Skeletal muscle cell (primary cell): ENCODE results near the gene MEX3C.

Experiments
- DNase-seq: peaks from one replicate; pipeline ENCODE4 v3.0.0-alpha.2; 2010; ENCODE audit warnings: low read depth
- H3K4me3 ChIP-seq: 2 replicates; pipeline ENCODE4 v1.5.1; 2011; ENCODE audit warnings: low read depth, mild to moderate bottlenecking, control low read depth, low read length, moderate library complexity

The MEX3C gene

DNA sequence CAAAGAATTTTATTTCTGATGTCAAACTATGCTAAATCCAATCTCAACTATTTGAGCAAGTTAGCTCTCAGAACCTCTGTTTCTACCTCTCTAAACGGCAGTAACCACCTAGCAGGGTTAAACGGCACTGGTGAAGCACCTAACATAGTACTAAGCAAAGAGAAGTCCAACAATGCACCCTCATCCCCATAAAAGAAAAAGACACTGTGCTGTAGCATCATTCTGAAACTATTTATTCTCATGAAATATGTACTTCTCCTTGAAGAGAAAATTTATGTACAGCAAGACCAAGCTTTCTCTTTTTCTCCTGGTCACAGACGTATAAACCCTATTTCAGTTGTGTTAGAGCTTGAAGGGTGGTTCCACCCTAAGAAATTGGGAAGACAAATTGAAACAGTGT is 4.8 kb downstream of the MEX3C start:
- no peak for DNase-seq
- no peak overlapping the region for H3K4me3 ChIP-seq

DNA sequence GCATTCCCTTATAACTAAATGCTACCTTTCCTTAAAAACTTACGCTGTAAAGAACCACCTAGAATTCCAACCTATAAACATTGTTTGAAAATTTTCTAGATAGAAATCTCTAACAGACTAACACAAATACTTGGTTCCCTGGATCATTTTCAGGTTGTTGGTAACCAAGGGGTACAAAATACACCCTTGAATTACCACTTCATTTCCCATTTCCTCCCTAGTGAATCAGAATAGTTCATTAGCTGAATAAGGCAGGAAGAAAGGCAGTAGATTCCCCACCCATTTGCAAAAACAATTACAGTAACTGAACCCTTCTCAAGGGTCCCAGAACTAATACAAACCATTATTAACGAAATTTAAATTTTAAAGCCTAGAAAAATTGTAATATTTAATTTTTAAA is 5.5 kb downstream of the MEX3C start:
- no peak overlapping the region for H3K4me3 ChIP-seq
- DNase-seq, result no peak

DNA sequence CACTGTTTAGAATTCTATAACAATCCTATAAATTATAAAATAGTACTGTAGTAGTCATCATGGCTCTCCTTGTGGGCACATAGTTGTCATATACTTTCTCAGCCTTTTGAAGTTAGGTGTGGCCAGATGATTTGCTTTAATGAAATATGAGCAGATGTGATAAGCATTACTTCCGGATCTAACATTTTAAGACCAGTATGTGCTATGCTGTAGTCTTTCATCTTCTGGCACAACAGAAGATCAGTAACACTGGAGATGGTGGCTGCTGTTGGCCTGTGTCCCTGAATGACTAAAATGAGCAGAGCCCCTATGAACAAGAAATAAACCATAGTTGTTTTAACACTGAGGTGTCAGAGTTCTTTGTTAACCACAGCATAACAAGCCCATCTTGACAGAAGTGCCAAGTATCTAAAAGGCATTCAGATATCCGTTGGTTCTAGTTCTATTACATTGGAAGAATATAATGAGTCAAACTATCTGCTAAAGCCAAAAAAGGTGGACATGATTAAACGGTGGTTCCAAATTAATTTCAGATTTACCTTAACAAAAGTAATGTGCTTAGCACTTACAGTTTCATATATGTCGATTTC is 6.3 kb downstream of the MEX3C start:
- H3K4me3 ChIP-seq, result no peak overlapping the region
- no peak for DNase-seq

DNA sequence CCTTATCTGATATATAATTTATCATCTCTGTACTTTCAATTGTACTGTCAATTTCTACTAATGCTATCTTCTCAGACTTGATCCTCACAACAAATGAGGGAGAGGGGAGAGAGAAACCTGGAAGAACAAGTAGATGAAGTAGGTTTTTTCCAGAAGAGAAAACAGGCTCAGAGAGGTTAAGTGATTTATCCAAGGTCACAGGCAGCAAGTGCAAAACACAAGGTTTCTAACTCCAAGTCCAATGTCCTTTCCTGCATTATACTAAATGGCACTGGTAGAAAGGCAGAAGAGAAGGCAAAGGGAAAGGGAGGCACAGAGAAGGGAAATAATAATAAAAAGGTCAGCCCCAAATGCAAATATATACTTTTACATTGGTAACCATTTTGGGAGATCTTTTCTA is 7.5 kb downstream of the MEX3C start:
- DNase-seq, result no peak
- no peak overlapping the region for H3K4me3 ChIP-seq

DNA sequence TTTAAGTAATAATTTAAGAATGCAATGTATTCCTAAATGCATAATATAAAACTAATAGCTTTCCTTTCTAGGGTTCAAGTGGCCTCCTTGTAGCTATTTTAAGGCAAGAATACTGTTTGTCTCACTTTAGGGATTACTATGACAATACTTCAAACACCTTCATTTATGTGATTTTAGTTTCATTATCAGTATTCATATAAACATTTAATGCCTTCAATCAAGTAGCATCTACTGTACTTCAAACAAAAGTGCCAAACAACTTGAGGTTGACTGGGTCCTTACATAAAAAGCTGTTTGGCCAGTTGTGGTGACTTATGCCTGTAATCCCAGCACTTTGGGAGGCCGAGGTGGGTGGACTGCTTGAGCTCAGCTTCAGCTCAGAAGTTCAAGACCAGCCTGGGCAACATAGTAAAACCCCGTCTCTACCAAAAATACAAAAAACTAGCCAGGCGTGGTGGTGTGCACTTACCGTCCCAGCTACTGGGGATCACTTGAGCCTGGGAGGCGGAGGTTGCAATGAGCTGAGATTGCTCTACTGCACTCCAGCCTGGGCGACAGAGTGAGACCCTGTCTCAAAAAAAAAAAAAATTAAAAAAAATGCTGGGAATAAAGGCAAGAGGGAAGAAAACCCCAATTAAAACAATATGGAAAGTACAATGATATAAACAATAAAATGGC is 9.3 kb downstream of the MEX3C start:
- no peak for DNase-seq

DNA sequence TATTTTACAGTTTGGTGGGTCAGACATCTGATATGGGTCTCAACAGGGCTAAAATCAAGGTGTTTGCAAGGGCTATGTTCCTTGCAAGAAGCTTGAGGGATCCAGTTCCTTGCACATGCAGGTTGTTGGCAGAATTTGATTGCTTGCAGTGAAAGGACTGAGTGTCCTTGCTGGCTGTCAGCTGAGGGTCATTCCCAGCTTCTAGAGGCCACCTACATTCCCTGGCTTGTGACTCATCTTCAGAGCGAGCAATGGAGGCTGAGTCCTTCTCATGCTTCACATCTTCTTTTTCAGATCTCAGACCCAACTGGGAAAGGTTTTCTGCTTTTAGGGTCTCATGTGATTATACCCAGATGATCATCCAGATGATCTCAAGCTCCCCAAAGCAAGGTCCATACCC is 12.4 kb downstream of the MEX3C start:
- H3K4me3 ChIP-seq, result no peak overlapping the region

More for the DNA sequence above, 9.3 kb downstream of the MEX3C start:
- no peak overlapping the region for H3K4me3 ChIP-seq

DNA sequence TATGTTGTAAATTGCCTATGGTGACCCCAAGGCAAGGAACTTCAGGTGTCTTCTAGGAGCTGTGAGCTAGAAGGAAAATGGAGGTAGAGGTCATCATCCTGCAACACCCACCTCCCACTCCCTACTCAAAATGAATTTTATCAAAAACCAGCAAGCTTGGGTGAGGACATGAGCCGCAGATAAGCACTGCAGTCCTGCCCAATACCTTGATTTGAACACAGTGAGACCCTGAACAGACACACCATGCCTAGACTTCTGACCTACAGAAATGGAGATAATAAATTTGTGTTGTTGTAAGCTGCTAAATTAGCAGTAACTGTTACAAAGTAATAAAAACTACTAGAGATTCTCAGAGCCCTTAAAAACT is 13.4 kb downstream of the MEX3C start:
- DNase-seq, result no peak
- H3K4me3 ChIP-seq, result no peak overlapping the region

More for the DNA sequence above, 12.4 kb downstream of the MEX3C start:
- no peak for DNase-seq

DNA sequence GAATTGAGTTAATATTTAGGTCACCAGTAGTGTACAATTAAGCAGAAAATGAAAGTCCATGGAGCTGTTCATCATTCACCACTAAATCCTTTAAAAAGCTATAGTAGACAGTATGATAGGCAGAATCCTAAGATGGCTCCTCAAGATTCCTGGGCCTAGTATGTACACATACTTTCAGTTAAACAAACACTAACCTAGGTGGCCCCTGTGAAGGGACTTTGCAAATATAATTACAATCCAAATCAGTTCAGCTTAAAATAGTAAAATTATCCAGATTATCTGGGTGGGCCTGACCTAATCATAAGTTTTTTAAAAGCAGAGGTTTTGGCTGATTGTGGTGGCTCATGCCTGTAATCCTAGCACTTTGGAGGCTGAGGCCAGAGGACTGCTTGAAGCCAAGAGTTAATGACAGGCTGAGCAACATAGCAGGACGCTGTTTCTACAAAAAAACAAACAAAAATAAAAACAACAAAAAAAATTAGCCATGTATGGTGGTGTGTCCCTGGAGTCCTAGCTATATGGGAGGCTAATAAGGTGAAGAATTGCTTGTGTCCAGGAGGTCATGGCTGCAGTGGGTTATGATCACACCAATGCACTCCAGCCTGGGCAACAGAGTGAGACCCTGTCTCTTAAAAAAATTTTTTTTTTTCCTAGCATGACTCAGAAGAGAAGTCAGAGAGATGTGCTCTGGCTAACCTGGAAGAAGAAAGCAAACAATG is 13.9 kb downstream of the MEX3C start:
- DNase-seq, result no peak
- H3K4me3 ChIP-seq, result no peak overlapping the region

DNA sequence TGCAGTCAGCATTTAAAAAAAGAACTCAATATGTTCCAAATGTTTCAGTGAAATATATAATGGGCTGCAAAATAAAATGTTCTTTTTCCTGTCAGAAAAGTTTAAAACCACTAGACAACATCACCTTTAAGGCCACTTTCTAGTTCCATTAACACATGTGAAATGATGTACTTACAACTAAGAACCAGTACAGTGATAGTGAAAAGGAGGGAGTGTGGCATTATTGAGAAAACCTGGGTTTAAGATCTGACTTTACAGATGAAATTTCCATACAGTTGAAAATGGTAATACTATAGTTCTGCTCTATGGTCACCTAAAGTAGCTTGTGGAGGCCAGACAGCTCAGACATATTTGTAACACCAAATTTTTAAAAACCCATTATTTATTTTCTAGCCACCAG is 14.7 kb downstream of the MEX3C start:
- DNase-seq, result no peak
- H3K4me3 ChIP-seq, result no peak overlapping the region

DNA sequence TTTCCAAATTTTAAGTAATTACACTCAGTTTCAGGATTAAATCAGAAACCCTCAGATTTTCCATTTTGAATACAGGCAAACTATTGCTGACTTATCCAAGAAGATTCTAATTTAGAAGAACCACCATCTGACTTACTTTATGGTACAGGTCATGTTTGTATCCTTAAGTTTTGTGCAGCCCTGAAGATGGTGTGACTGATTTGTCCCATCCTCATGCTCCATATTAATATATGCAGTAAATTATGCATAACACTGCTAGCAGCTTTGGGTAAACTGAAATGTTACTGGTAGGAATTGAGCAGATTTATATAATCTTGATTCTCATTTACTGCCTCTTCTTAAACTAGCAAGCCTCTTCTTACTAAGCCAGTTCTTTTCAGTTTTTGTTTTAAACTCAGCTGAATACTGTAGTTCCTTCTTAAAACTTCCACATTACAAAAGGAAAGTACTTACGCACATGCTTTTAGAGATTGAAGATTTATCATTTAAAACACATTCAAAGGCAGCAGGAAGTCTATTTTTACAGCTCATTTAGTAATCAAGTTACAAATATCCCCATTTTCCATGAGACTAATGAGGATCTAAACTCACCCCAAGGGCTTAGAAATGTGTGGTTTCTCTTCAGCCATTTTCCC is 25.7 kb downstream of the MEX3C start:
- no peak overlapping the region for H3K4me3 ChIP-seq
- DNase-seq, result no peak

DNA sequence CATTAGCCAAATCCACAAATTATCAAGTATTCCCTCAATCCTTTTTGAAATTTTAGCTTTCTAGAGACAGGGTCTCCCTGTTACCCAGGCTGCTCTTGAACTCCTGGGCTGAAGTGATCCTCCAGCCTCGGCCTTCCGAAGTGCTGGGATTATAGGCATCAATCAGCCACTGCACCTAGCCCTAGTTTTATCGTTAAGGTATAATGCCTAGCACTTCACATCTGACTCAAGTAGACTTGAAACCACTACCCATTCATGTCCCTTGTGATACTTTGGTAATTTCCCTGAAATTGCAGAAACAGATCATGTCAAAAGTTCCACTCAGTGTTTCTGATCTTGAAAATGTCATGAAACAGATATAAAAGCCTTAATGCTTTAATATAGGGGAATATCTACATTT is 26.3 kb downstream of the MEX3C start:
- no peak overlapping the region for H3K4me3 ChIP-seq
- DNase-seq, result no peak

DNA sequence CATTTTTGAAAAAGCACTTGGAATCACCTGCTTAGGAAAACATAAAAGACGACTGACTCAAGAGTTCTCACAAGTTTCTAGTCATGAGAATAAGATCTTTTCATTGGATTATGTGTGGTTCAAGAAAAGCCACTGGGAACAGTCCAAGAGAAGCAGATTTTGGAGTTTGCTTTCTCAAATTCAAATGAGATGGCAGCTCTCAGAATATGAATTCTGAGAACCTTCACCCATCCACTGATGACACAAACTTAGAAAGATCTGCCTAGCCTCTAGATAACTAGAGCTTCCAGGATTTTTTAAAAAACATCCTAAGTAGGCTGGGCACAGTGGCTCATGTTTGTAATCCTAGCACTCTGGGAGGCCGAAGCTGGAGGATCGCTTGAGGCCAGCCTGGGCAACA is 26.8 kb downstream of the MEX3C start:
- no peak overlapping the region for H3K4me3 ChIP-seq
- DNase-seq, result no peak

DNA sequence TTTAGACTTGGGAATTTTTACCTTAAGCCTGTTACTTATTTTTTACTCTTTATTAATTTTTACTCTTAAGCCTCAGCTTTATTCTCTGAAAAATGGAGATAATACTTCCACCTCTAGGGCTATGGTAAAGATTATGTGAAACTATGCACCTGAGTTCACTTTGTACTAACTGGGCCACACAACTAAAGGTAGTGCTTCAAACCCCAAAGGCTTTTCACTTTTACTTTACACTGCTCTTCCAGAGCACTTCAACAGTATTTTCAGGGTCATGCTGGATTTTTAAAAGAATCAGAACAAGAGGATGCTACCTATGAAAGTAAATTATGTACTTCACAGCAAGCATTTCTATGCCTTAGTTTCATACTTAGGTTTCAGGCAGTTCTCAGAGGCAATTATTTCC is 27.8 kb downstream of the MEX3C start:
- no peak overlapping the region for H3K4me3 ChIP-seq
- no peak for DNase-seq

DNA sequence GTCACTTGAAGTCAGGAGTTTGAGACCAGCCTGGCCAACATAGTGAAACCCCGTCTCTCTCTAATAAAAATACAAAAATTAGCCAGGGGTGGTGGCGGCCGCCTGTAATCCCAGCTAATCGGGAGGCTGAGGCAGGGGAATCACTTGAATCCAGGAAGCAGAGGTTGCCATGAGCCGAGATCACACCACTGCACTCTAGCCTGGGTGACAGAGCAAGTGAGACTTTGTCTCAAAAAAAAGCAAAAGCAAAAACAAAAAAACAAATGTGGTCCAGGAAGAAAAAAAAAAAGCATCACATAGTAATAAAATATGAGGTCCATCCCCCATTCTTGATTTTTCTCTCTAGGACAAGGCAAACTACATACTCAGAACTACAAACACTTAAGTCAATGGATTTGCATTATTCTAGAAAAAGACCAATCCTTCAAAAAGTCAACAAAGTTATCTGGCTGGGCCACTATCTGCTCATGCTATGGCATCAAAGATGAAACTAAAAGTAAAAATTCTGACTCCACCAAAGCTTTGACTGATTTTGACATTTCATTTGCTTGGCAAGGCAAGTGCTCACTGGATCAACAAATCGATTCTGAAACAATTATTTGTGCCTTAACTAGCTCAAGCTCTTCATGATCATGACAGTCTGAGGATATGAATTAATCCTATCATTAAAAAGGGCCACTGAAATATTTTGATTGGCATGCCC is 28.4 kb downstream of the MEX3C start:
- DNase-seq, result no peak
- no peak overlapping the region for H3K4me3 ChIP-seq

DNA sequence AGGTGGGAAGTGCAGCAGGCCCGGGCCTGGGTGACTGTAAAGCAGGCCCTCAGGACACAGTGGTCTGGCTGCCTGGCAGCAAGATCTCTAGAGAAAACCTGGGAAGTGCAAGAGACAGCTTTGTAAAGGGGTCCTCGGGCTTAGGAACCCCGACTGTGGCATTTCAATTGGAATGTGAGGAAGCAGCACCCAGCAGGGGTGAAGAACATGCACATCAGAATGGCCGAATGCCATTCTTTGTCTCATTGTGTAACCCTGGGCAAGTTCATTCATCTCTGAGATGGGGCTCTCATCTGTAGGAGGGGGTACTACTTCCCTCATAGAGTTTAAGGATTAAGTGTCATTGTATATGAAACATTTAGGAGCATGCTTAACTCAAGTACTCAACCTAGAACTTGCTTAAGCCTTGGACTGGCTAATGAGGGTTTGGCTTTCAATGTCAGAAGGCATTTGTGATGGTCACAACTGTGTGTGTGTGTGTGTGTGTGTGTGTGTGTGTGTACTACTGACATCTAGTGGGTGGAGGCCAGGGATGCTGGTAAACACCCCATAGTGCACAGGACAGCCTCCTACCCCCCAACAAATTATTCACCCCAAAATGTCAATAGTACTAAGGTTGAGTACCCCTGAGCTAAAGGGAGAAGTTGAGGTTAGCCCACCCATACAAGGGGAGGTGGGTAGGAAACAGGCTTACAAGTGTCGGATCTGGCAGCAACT is 29.3 kb downstream of the MEX3C start:
- DNase-seq, result no peak
- H3K4me3 ChIP-seq, result no peak overlapping the region

DNA sequence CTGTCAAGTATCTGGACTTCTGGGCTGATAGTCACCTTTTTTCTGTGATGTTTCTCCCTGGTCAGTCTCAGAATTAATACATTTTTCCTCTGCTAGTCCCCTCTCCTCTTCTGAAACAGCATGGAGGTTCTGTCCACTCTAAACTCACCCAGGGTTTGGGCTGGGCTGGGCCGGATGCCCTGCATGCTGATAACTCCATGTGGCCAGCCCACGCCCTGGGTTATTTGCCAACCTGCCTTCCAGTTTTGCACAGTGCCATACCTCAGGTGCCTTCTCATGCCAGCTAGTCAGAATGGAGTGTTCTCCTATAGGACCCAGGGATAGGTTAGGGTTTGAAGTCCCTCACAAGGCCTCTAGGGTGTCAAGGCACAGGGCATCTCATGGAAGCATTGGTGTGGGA is 32.2 kb downstream of the MEX3C start:
- DNase-seq, result no peak
- no peak overlapping the region for H3K4me3 ChIP-seq

DNA sequence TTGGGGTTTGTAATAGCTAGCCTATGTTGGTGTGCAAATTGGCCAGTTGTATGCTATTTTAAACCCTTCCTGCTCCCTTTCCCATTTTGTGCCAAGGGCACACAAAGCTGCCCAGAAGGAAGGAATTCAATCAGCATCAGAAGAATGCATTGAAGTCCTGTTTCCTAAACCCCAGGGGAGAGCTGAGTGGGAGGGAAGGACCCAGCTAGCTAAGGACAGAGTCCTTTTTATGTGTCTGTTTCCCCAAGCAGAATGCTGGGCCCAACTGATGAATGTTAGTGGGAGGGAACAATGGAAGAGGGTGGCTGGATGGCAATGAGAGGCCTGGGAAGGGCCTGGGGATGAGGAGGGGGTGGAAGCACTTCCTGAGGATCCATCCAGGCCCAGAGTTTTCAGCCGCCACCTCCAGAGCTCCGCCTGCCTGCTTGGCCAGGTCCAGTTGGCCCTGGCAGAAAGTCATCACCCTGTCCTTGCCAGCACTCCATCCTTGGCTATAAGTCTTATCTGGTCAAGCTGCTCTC is 32.7 kb downstream of the MEX3C start:
- no peak for DNase-seq
- no peak overlapping the region for H3K4me3 ChIP-seq

DNA sequence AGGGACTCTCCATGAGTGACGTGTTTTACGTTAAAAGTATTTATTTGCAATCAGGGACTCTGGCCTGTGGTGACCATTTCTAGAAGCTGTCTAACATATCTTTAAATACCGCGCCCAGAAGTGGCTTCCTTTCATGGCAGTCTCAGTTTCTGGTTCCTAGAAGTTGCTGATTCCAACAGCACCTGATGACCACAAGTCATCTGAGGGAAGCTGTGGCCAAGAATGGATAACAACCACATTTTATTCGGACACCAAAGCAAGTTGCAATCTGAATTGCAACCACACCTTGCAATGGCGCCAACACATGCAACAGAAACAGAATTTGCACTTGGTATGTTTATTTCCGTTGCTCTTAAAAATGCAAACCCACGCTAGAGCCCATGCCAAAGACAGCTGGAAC is 33.1 kb downstream of the MEX3C start:
- no peak overlapping the region for H3K4me3 ChIP-seq
- no peak for DNase-seq

DNA sequence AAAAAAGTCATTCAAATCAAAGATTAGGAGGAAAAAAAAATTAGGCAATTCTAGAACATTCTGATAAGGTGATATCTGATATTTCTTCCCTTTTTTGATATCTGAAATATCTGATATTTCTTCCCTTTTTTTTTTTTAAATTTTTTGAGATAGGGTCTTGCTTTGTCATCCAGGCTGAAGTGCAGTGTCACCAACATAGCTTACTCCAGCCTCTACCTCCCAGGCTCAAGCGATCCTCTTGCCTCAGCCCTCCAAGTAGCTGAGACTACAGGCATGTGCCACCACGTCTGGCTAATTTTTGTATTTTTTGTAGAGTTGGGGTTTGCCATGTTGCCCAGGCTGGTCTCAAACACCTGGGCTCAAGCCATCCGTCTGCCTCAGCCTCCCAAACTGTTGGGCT is 33.9 kb downstream of the MEX3C start:
- H3K4me3 ChIP-seq, result no peak overlapping the region
- no peak for DNase-seq
